Parathyroid adenoma (tissue), 2 donors: Measurements from ENCODE around the gene NEGR1.

ENCODE experiments used
- H2AFZ ChIP-seq: fragments of 300-600 bp; sonication (generic); one replicate; pipeline ENCODE4 v1.7.0; 2017; ENCODE audit warnings: antibody characterized with exemption, mild to moderate bottlenecking
- H3K27ac ChIP-seq: fragments of 300-600 bp; sonication (generic); one replicate; pipeline ENCODE4 v1.7.0; 2017
- H3K27me3 ChIP-seq: fragments of 300-600 bp; sonication (generic); one replicate; pipeline ENCODE4 v1.7.0; 2017; ENCODE audit warnings: low read length; ENCODE audit not compliant: control insufficient read depth, insufficient read depth
- H3K36me3 ChIP-seq: fragments of 300-600 bp; sonication (generic); one replicate; pipeline ENCODE4 v1.7.0; 2017; ENCODE audit warnings: low read length; ENCODE audit not compliant: control insufficient read depth, insufficient read depth
- H3K4me1 ChIP-seq: fragments of 300-600 bp; sonication (generic); one replicate; pipeline ENCODE4 v1.7.0; 2017; ENCODE audit warnings: control low read depth
- H3K4me2 ChIP-seq: fragments of 300-600 bp; sonication (generic); one replicate; pipeline ENCODE4 v1.7.0; 2017; ENCODE audit warnings: low read length
- H3K4me3 ChIP-seq: fragments of 300-600 bp; sonication (generic); one replicate; pipeline ENCODE4 v1.7.0; 2017; ENCODE audit warnings: low read depth, low read length
- H3K79me2 ChIP-seq: fragments of 300-600 bp; sonication (generic); one replicate; pipeline ENCODE4 v1.7.0; 2017; ENCODE audit warnings: control low read depth
- H3K9ac ChIP-seq: fragments of 300-600 bp; sonication (generic); one replicate; pipeline ENCODE4 v1.7.0; 2017; ENCODE audit warnings: mild to moderate bottlenecking
- H3K9me3 ChIP-seq: fragments of 300-600 bp; sonication (generic); one replicate; pipeline ENCODE4 v1.7.0; 2017; ENCODE audit warnings: low read length; ENCODE audit not compliant: control insufficient read depth
- CTCF ChIP-seq: fragments of 300-600 bp; sonication (generic); IDR thresholded peaks from one replicate; pipeline ENCODE4 v1.7.0; 2017; ENCODE audit warnings: antibody characterized with exemption, mild to moderate bottlenecking
- donor health status: primary hyperparathyroidism.

The NEGR1 gene

GRCh38 chr1:71351438-71351837 is 930.9 kb downstream of the NEGR1 start:
- Histone ChIP-seq H3K36me3 (no peaks in the 10 kb centered on the region), H3K4me2 (no peak overlapping the region), H3K79me2 (no peaks in the 10 kb centered on the region), H3K27me3 (no peaks in the 10 kb centered on the region), H3K4me1 (no peaks in the 10 kb centered on the region), H3K4me3 (no peak overlapping the region), H3K9me3 (no peaks in the 10 kb centered on the region), H2AFZ (no peak overlapping the region), H3K9ac (no peak overlapping the region), H3K27ac (no peak overlapping the region)
- no peak for TF ChIP-seq CTCF

DNA sequence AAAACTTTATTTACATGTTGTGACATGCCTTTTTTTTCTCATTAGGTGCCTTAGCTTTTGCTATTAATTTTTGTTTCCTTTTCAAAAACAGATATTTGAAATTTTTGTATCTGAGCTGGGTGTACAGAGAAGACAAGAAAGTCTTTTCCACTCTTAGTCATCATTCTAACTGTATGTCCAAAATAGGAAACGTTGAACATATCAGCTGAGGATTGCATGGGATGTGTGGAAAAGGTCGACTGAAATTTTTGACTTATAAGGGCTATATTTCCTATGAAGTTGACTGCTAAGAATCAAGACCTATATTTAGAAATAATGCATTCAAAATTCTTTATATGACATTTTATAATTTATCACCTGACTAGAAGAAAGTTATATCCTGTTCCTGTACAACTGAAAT is 931.5 kb downstream of the NEGR1 start:
- no peak for TF ChIP-seq CTCF
- Histone ChIP-seq H3K27ac (no peak overlapping the region), H3K9me3 (no peaks in the 10 kb centered on the region)

GRCh38 chr1:71350330-71350729 is 932.0 kb downstream of the NEGR1 start:
- no peak for TF ChIP-seq CTCF
- Histone ChIP-seq H3K27ac (no peak overlapping the region), H3K79me2 (no peaks in the 10 kb centered on the region), H3K9ac (no peak overlapping the region), H3K4me2 (no peak overlapping the region), H3K4me3 (no peak overlapping the region), H3K9me3 (no peaks in the 10 kb centered on the region), H3K36me3 (no peaks in the 10 kb centered on the region), H3K4me1 (no peaks in the 10 kb centered on the region), H2AFZ (no peak overlapping the region), H3K27me3 (no peaks in the 10 kb centered on the region)

More for the DNA sequence above, 931.5 kb downstream of the NEGR1 start:
- Histone ChIP-seq H3K36me3 (no peaks in the 10 kb centered on the region), H3K9ac (no peak overlapping the region), H3K4me1 (no peaks in the 10 kb centered on the region), H3K27me3 (no peaks in the 10 kb centered on the region), H2AFZ (no peak overlapping the region), H3K79me2 (no peaks in the 10 kb centered on the region), H3K4me3 (no peak overlapping the region), H3K4me2 (no peak overlapping the region)
